Measurements from ENCODE around the gene WDR6. TPM values are rescaled to one million over a fixed set of nuclear protein-coding genes. Genes with fewer than 3 reads are reported as not detected.

Gene WDR6
- total RNA-seq, 1 experiment from 2014 or later: 213 TPM

GRCh38 chr3:49028673-49029562 is 21.7 kb downstream of the WDR6 start, which contains the start of gene IMPDH2 (continued):
- TF ChIP-seq FOXJ3 (CRISPR knock-in tag; IDR thresholded peaks at IDR 0.05; ENCODE audit: borderline replicate concordance): no peak
- peak; percentile 49; the same call in 1 of the 2 replicates for TF ChIP-seq TEAD1 (CRISPR knock-in tag; IDR thresholded peaks at IDR 0.05)
- TF ChIP-seq MLX (CRISPR knock-in tag; IDR thresholded peaks at IDR 0.05): peak; percentile 88; the same call in 1 of the 2 replicates
- TF ChIP-seq ZBTB21 (CRISPR knock-in tag; IDR thresholded peaks at IDR 0.05; ENCODE audit: borderline replicate concordance): peak; percentile 96
- TF ChIP-seq AFF4 (CRISPR knock-in tag; IDR thresholded peaks at IDR 0.05; ENCODE audit: borderline replicate concordance): peak; percentile 99
- no peak for TF ChIP-seq NR1H2 (CRISPR knock-in tag; IDR thresholded peaks at IDR 0.05)
- peak; percentile 92; the same call in 1 of the 2 replicates for TF ChIP-seq STAT6 (CRISPR knock-in tag; conservative IDR thresholded peaks at IDR 0.05; ENCODE audit: low read depth)
- no peak for TF ChIP-seq ZNF263 (CRISPR knock-in tag; IDR thresholded peaks at IDR 0.05; ENCODE audit: low read depth)
- TF ChIP-seq ETV6 (CRISPR knock-in tag; IDR thresholded peaks at IDR 0.05): peak; percentile 93
- TF ChIP-seq IRF2 (CRISPR knock-in tag; IDR thresholded peaks at IDR 0.05; ENCODE audit: borderline replicate concordance, low read depth): no peak
- no peak for TF ChIP-seq TCF7 (CRISPR knock-in tag; IDR thresholded peaks at IDR 0.05; ENCODE audit: low read depth)
- peak; percentile 92 for TF ChIP-seq ZMAT4 (CRISPR knock-in tag; IDR thresholded peaks at IDR 0.05)
- TF ChIP-seq ATF3 (CRISPR knock-in tag; conservative IDR thresholded peaks at IDR 0.05): no peak
- TF ChIP-seq ZNF512 (CRISPR knock-in tag; IDR thresholded peaks at IDR 0.05; ENCODE audit: borderline replicate concordance): no peak
- 0 out of 2 replicates have a peak, but pooled peaks have one; percentile 62 for TF ChIP-seq SMAD4 (CRISPR knock-in tag; IDR thresholded peaks at IDR 0.05)
- no peak for TF ChIP-seq ZBTB43 (CRISPR knock-in tag; IDR thresholded peaks at IDR 0.05)
- TF ChIP-seq PRDM15 (CRISPR knock-in tag; IDR thresholded peaks at IDR 0.05): no peak
- peak; percentile 96 for TF ChIP-seq CBFB (CRISPR knock-in tag; IDR thresholded peaks at IDR 0.05; ENCODE audit: low read depth)
- no peak for TF ChIP-seq ELF4 (CRISPR knock-in tag; IDR thresholded peaks at IDR 0.05; ENCODE audit: low read depth)
